LNCAP (cell line): Measurements from ENCODE around the gene UNC5A.

ENCODE experiments used
- TF ChIP-seq, protein P1 (sequence below): fragments of 450-650 bp; IDR thresholded peaks from 2 replicates; pipeline ENCODE4 v1.5.1; 2017; ENCODE audit warnings: mild to moderate bottlenecking

Gene UNC5A

DNA sequence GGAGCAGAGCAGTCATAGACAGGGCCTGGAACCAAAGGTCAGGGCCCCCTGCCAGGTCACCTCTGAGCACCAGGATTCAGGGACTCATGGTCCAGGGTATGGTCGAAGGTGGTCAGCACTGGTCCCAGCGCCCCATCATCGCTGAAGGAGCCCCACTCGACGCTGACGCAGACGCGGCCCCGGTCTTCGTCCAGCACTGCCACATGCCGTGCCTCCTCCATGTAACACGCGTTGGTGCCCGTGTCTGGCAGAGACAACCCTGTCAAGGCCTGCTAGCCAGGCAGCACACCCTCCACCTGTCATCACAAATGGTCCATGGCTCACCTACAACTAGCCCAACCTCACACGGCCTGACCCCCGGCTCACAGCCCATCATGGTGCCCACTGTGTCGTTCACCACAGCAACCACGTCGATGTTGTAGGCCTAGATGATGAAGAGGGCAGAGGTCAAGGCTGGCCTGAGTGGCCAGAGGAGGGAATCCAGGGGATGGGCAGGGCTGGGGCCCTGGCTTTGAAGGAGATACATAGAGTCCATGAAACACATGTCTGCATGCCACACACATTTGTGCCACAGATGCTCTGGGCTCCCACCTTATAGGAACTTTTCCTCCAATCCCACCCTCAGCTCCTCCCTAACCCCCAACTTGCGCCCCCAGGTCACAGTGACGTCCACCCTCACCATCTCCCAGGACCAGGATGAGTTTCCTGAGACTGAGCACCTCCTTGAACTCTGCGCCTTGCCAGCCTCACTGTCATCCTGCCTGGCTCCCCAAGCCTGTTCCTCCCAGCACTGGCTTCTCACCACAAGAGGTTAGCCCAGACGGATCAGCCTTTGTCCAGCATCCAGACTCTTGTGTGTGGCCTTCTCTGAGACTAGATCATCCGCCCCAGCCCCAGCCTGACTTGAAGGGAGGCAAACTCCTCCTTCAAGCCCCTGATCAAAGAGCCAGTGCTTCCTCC is 79.2 kb downstream of the UNC5A start:
- TF ChIP-seq, protein P1, sequence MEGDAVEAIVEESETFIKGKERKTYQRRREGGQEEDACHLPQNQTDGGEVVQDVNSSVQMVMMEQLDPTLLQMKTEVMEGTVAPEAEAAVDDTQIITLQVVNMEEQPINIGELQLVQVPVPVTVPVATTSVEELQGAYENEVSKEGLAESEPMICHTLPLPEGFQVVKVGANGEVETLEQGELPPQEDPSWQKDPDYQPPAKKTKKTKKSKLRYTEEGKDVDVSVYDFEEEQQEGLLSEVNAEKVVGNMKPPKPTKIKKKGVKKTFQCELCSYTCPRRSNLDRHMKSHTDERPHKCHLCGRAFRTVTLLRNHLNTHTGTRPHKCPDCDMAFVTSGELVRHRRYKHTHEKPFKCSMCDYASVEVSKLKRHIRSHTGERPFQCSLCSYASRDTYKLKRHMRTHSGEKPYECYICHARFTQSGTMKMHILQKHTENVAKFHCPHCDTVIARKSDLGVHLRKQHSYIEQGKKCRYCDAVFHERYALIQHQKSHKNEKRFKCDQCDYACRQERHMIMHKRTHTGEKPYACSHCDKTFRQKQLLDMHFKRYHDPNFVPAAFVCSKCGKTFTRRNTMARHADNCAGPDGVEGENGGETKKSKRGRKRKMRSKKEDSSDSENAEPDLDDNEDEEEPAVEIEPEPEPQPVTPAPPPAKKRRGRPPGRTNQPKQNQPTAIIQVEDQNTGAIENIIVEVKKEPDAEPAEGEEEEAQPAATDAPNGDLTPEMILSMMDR: no peak

DNA sequence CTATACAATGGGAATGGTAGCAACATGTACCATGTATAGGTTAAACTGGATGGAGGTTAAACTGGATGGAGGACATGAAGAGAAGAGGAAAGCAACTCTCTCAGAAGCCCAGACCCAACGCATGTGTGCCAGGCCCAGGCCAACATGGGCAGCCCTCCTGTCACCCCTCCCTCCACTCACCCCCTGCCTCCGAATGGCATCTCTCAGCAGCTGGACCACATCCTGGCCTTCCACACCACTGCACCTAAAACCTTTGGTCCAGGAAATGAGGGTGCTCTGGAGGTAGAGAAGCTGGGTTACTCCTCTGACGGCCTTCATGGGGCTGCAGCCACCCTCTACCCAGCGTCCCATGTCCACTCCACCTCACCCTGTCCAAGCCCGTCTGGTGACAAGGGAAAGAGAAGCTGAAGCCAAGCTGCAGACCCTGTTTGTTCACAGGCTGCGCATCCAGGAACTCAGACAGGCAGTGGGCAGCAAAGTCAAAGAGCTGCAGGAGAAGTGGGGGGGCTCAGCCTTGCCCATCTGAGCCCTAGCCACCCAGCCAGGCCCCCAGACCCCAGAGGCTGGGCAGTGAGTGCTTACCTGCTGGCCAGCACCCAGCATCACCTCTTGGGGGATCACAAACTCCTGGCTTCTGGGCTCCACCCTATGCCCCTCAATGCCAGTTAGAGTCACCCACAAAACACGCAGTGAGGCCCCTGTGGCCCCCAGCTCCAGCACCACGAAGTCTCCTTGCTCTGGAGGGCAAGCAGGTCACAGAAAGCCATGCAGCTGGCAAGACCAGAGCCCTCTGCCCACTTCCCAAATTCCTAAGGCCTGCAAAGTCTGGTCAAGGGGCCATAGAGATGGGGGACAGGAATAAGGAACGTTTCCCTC is 80.3 kb downstream of the UNC5A start:
- TF ChIP-seq, protein P1: no peak

DNA sequence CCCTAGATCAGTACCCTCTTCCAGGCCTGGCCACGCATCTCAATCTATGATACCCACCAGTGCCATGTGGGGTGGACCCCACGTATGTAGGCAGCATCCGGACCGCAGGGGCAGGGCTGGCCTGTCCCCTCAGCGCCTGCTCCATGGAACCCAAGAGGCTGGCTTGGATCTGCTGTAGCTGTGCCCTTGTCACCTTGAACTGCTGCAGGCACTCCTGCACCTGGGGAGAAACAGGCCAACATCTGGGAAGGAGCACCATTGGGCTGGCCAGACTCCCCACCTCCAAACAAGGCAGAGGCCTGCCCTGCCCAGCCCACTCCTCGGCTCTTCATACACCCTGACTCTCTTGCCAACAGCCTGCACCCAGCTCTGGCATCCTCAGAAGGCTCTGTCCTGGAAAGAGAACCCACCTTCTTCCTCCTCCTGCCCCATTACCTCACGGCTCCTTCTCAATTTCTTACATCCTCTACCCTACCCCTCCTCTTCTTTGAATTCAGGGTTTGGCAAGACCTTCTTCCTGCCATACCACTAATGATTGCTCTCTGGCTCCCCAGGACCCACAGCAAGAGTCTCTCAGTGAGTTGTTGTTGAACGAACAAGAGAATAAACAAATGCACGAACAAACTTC is 81.1 kb downstream of the UNC5A start:
- TF ChIP-seq, protein P1: no peak

DNA sequence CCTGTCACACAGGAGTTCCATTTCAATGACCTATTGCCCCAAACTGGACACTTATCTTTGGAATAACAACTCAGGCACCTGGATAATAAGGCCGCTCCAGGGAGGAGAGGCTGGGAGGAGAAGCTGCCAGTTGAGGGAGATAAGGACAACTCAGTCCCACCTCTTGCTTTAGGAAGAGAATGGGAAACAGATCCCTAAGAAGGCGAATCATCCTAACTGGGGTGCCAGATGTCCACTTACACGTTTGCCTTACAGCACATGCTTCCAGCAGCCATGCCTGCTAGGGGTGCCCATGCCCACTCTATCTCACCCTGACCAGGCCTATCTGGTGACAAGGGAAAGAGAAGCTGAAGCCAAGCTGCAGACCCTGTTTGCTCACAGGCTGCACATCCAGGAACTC is 82.3 kb downstream of the UNC5A start:
- TF ChIP-seq, protein P1: no peak

DNA sequence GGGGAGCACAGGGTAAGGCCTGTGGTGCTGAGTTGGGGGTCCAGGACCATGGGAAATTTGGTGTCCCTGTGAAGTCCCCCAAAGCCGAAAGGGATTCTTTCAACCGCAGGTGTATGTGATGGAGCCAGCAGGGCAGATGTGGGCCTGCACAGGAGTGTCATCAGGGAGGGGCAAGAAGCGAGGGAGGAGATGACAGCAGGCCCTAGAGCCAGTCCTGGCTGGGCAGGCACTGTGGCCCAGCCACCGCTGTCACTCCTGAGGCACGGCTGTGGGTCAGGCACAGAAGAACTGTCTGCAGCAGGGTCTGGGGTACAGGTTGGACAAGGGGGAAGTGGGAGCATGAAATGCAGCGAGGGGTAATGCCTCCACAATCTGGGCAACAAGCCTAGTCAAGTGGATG is 83.9 kb downstream of the UNC5A start:
- TF ChIP-seq, protein P1: no peak

DNA sequence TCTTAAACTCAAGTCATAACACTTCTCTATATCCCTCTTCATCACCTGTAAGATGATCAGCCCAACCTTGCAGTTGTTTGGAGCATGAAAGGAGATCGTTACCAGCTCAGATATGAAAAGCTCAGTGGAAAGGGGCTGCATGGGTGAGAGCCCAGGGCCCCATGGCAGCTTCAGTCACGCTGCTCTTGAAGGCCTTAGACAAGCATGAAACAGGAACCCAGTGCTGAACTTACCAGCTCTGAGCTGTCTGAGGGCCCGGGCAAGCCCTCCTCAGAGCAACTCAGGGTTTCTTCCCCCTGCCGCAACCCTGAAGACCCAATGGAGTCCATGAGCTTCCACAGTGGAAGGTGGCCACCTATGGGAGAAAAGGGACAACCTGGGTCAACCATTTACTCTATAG is 85.5 kb downstream of the UNC5A start:
- TF ChIP-seq, protein P1: no peak

DNA sequence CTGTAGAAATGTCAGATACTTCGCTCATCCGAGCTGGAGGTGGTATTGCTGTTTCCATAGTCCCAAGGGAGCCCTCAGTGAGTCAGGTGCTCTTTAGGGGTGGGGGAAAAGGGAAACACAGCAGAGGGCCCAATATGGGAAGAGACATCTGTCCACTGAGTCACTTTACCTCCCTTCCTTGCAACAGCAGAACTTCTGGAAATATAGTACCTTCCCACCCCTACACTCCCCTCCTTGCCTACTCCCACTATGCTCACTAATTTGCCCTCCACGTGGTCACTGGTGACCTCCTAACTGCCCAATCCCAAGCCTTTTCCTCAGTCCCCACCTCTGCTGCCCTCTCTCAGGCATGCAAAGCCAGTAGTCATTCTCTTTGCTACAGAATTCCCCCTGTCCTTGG is 86.9 kb downstream of the UNC5A start:
- TF ChIP-seq, protein P1: no peak
